ENCODE measurements around the gene ZBTB12. TPM values are rescaled to one million over a fixed set of nuclear protein-coding genes. Genes with fewer than 3 reads are reported as not detected.

Gene ZBTB12
- total and polyA plus RNA-seq, 10 of the 15 experiments (the other 5 are each of a cell fraction or from before 2014, with no cell fraction given) = 0.81 to 4.5 (median 1.7) TPM; not detected in 4

- ChIA-PET RAD21 (ENCODE audit: unreplicated experiment) (interaction anchor here (0.6 kb wide), 1 partner anchor 241 kb away, joined by 3 read pairs; the partner anchor contains the start of gene C6orf47), POLR2A (interaction anchor here (0.6 to 1.9 kb wide), 3 partner anchors 39 to 359 kb away, joined by 5 to 8 read pairs (median 8); partner anchors contain the start of genes DXO and NEU1), CTCF (interaction anchor here (1.7 kb wide), 1 partner anchor 51 kb away, joined by 4 read pairs; no protein-coding TSS in a partner anchor), SMC1A (ENCODE audit: uncharacterized antibody, unreplicated experiment) (no interaction called here)
- Histone ChIP-seq H2AFZ (ENCODE audit: control insufficient read depth, low read depth, low read length) (no peak overlapping the region), H4K20me1 (ENCODE audit: control insufficient read depth, insufficient read depth) (no peaks in the 10 kb centered on the region), H3K27ac (ENCODE audit: control insufficient read depth, insufficient read depth) (peak overlapping the region; percentile 49; the same call in 1 of the 2 replicates), H3K4me1 (ENCODE audit: control insufficient read depth, insufficient read depth, low read length) (peaks cover 14% of the 10 kb centered on the region), H3K9me3 (replicated peaks; ENCODE audit: control insufficient read depth, insufficient read depth, low read length) (no peaks in the 10 kb centered on the region), H3K9ac (ENCODE audit: control insufficient read depth, insufficient read depth, low read length) (no peak overlapping the region; the same call in 1 of the 2 replicates), H3K27me3 (replicated peaks in 1 of 2; ENCODE audit: control insufficient read depth in 2 of 2, insufficient read depth in 2 of 2, low read length in 1 of 2) (no peaks in the 10 kb centered on the region), H3K79me2 (ENCODE audit: control insufficient read depth, insufficient read depth, low read length) (peaks cover 12% of the 10 kb centered on the region), H3K4me2 (ENCODE audit: control insufficient read depth, insufficient read depth) (peak overlapping the region; percentile 94), H3K36me3 (ENCODE audit: control insufficient read depth in 2 of 2, insufficient read depth in 2 of 2, low read length in 1 of 2) (no peaks in the 10 kb centered on the region; a peak in 1 of 4 replicates), H3K4me3 (peak overlapping the region; percentile 89)
- WGBS (ENCODE audit: insufficient coverage, insufficient replicate concordance, low lambda C conversion rate, missing lambda C conversion rate) = 3% methylated on average over 29 of the region's 45 CpGs
- TSS peak; percentile 62 for BruUV-seq (replicated peaks)
- TF ChIP-seq EGR1 (IDR thresholded peaks at IDR 0.05; ENCODE audit: borderline replicate concordance in 1 of 2, low read depth in 2 of 2, low read length in 2 of 2) (peak in 1 of 2 experiments; percentile 26; a peak in 1 of 3 replicates), RCOR1 (conservative IDR thresholded peaks at IDR 0.05; ENCODE audit: low read depth, low read length) (no peak), TCF12 (IDR thresholded peaks at IDR 0.05; ENCODE audit: low read depth, low read length) (0 out of 2 replicates have a peak, but pooled peaks have one; percentile 7)
- DNase-seq (ENCODE audit: low read depth, low spot score) (no peak), ATAC-seq (peak; percentile 6), FAIRE-seq (no peak)
- intact Hi-C loops (cut with micrococcal nuclease; ENCODE audit: unreplicated experiment) = loop anchor here (10.0 kb wide), 1 partner anchor 357 kb away; the partner anchor contains the start of genes ATP6V1G2, DDX39B and NFKBIL1
- in situ Hi-C loops (cut with MboI) = no loop called here
These were observed 402 bp downstream of the ZBTB12 start for GRCh38 chr6:31901415-31901952.

- no peaks in the 10 kb centered on the region for H3K27me3 ChIP-seq (replicated peaks in 1 of 2; ENCODE audit: control insufficient read depth in 2 of 2, insufficient read depth in 2 of 2, low read length in 1 of 2)
- intact Hi-C loops (cut with micrococcal nuclease; ENCODE audit: unreplicated experiment) = loop anchor here (10.0 kb wide), 1 partner anchor 356 kb away; the partner anchor contains the start of genes ATP6V1G2, DDX39B and NFKBIL1
- H3K27ac ChIP-seq (ENCODE audit: control insufficient read depth, insufficient read depth) = no peak overlapping the region
- peak overlapping the region; percentile 81 for H3K4me2 ChIP-seq (ENCODE audit: control insufficient read depth, insufficient read depth)
- no peaks in the 10 kb centered on the region for H3K9me3 ChIP-seq (replicated peaks; ENCODE audit: control insufficient read depth, insufficient read depth, low read length)
- H4K20me1 ChIP-seq (ENCODE audit: control insufficient read depth, insufficient read depth) = no peaks in the 10 kb centered on the region
- H2AFZ ChIP-seq (ENCODE audit: control insufficient read depth, low read depth, low read length) = no peak overlapping the region
- RAD21 ChIA-PET (ENCODE audit: unreplicated experiment) = interaction anchor here (0.6 kb wide), 1 partner anchor 240 kb away, joined by 3 read pairs; the partner anchor contains the start of gene C6orf47
- peaks cover 18% of the 10 kb centered on the region for H3K4me1 ChIP-seq (ENCODE audit: control insufficient read depth, insufficient read depth, low read length)
- DNase-seq (ENCODE audit: low read depth, low spot score) (no peak), FAIRE-seq (no peak), ATAC-seq (no peak)
- POLR2A ChIA-PET = interaction anchor here (1.9 kb wide), 1 partner anchor 71 kb away, joined by 5 read pairs; the partner anchor contains the start of gene DXO
- TF ChIP-seq HDAC2 (IDR thresholded peaks at IDR 0.05) = no peak
- TF ChIP-seq SUPT20H (IDR thresholded peaks at IDR 0.05; ENCODE audit: borderline replicate concordance, control insufficient read depth, low read depth, low read length) = no peak
- 0 out of 2 replicates have a peak, but pooled peaks have one; percentile 17 for TF ChIP-seq POLR2AphosphoS2 (IDR thresholded peaks at IDR 0.05; ENCODE audit: low read depth, low read length)
- 0 out of 2 replicates have a peak, but pooled peaks have one; percentile 16 for TF ChIP-seq SMARCA5 (IDR thresholded peaks at IDR 0.05)
- H3K79me2 ChIP-seq (ENCODE audit: control insufficient read depth, insufficient read depth, low read length) = peaks cover 12% of the 10 kb centered on the region
- SMC1A ChIA-PET (ENCODE audit: uncharacterized antibody, unreplicated experiment) = interaction anchor here (0.6 kb wide), 1 partner anchor 252 kb away, joined by 3 read pairs; no protein-coding TSS in a partner anchor
- BruUV-seq (replicated peaks) = no TSS peak
- WGBS (ENCODE audit: insufficient coverage, insufficient replicate concordance, low lambda C conversion rate, missing lambda C conversion rate) = 86% methylated on average over 29 of the region's 29 CpGs
- CTCF ChIA-PET = no interaction called here
- peak overlapping the region; percentile 89; the same call in 1 of the 2 replicates for H3K4me3 ChIP-seq
- no peaks in the 10 kb centered on the region; a peak in 1 of 4 replicates for H3K36me3 ChIP-seq (ENCODE audit: control insufficient read depth in 2 of 2, insufficient read depth in 2 of 2, low read length in 1 of 2)
- in situ Hi-C loops (cut with MboI) = no loop called here
- H3K9ac ChIP-seq (ENCODE audit: control insufficient read depth, insufficient read depth, low read length) = no peak overlapping the region
These were observed 920 bp downstream of the ZBTB12 start for GRCh38 chr6:31900917-31901414.

All from GM12878 (cell line).